ENCODE measurements around the gene STX1A.

GRCh38 chr7:73671857-73672445 is 47.5 kb downstream of the STX1A start:
- no peak for TF ChIP-seq POLR2A (IDR thresholded peaks at IDR 0.05)
- TF ChIP-seq, protein P1, sequence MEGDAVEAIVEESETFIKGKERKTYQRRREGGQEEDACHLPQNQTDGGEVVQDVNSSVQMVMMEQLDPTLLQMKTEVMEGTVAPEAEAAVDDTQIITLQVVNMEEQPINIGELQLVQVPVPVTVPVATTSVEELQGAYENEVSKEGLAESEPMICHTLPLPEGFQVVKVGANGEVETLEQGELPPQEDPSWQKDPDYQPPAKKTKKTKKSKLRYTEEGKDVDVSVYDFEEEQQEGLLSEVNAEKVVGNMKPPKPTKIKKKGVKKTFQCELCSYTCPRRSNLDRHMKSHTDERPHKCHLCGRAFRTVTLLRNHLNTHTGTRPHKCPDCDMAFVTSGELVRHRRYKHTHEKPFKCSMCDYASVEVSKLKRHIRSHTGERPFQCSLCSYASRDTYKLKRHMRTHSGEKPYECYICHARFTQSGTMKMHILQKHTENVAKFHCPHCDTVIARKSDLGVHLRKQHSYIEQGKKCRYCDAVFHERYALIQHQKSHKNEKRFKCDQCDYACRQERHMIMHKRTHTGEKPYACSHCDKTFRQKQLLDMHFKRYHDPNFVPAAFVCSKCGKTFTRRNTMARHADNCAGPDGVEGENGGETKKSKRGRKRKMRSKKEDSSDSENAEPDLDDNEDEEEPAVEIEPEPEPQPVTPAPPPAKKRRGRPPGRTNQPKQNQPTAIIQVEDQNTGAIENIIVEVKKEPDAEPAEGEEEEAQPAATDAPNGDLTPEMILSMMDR (IDR thresholded peaks at IDR 0.05), result no peak

Data from heart left ventricle (tissue), 13 donors.